IPS DF 6.9 (cell line): ENCODE measurements around the gene HOXB5.

ENCODE experiments used
- DNase-seq: peaks from one replicate; pipeline ENCODE4 v3.0.0-alpha.2; 2013; ENCODE audit warnings: low read depth, low spot score
- H3K27ac ChIP-seq: one replicate; pipeline ENCODE4 v1.5.1; 2013; ENCODE audit warnings: low read length, control low read depth
- H3K27me3 ChIP-seq: 2 replicates; pipeline ENCODE4 v1.6.1; 2013; ENCODE audit warnings: mild to moderate bottlenecking, low read length; ENCODE audit not compliant: control insufficient read depth, insufficient read depth
- H3K36me3 ChIP-seq: 2 replicates; pipeline ENCODE4 v1.6.1; 2013; ENCODE audit warnings: low read length; ENCODE audit not compliant: control insufficient read depth, insufficient read depth
- H3K4me1 ChIP-seq: 2 replicates; pipeline ENCODE4 v1.6.1; 2013; ENCODE audit warnings: low read length; ENCODE audit not compliant: control insufficient read depth, insufficient read depth
- H3K4me3 ChIP-seq: 2 replicates; pipeline ENCODE4 v1.5.1; 2013; ENCODE audit warnings: mild to moderate bottlenecking, low read length
- H3K9me3 ChIP-seq: 2 replicates; pipeline ENCODE4 v1.6.1; 2013; ENCODE audit warnings: low read length, inconsistent platforms; ENCODE audit not compliant: control insufficient read depth, insufficient read depth
- WGBS: extraction: QIAGEN DNeasy Blood & Tissue Kit; methylation state at CpG from one replicate; pipeline ENCODE4 v1.1.7; 2013; ENCODE audit warnings: mixed read lengths, missing lambda C conversion rate; ENCODE audit not compliant: insufficient read length, insufficient coverage; 5-methylcytosine and 5-hydroxymethylcytosine counted together

HOXB5 gene

DNA sequence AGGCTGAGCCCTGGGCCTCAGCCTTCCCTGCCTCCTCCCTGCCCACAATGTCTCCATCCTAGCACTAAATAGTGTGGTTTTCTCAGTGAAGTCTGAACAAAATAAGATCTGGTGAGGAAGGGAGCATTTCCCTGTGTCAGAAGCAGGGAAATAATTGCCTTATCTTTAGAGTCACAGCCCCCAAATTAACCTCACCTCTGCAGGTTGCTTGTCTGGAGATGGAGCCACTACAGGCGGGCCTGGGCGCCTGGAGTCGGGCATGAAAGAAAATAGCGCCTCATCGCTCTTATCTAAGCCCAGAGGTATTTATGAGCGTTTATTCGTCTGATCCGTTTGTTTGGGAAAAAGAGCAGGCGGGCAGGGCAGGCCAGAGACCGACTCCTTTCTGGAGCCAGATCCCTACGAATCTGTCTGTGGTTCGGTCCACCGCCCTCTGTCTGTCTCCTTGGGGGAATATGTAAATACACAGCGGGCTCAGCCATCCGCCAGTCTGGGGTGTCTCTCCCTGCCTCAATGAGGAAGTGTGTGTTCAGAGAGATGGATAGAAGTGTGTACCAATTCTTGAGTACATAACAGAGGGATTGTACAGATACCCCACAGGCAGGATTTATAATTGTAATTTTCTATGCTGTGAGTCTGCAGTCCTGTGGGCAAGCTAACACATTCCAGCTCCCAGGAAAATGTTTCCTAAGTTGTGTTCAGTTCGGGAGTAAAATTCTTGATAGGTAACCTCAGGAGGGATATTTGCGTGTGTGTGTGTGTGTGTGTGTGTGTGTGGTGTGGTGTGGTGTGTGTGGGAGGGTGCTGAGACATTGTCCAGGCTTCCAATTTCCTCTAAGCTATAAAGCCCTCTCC, 6.9 kb upstream of the HOXB5 start:
- WGBS = no CpG with 5 or more reads among the region's 17 CpGs
- peaks cover 2% of the 10 kb centered on the region; the same call in 1 of the 2 replicates for H3K4me1 ChIP-seq
- no peaks in the 10 kb centered on the region for H3K36me3 ChIP-seq
- peaks cover 100% of the 10 kb centered on the region for H3K27me3 ChIP-seq
- H3K9me3 ChIP-seq = no peaks in the 10 kb centered on the region
- DNase-seq = no peak
- no peak overlapping the region for H3K4me3 ChIP-seq
- no peak overlapping the region for H3K27ac ChIP-seq

DNA sequence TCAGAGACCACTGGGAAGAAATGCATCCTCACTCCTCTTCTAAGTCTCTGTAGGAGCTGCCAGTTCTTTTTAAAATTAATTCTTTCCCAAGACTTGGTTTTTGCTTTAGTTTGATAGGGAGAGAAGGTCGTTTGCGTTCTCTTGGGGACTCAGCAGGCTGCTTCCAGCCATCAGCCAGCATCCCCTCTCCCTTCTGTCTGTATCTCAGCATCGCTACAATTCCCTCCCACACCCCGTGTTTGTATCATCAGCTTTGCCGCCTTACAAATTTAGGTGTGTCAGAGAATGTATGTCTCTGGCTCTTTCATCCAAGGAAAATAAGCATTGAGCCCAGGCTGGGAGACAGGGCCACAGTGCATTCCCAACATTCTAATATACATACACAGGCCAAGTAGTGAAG, 5.8 kb upstream of the HOXB5 start:
- Histone ChIP-seq H3K36me3 (no peaks in the 10 kb centered on the region), H3K27ac (no peak overlapping the region)
- no peak for DNase-seq

DNA sequence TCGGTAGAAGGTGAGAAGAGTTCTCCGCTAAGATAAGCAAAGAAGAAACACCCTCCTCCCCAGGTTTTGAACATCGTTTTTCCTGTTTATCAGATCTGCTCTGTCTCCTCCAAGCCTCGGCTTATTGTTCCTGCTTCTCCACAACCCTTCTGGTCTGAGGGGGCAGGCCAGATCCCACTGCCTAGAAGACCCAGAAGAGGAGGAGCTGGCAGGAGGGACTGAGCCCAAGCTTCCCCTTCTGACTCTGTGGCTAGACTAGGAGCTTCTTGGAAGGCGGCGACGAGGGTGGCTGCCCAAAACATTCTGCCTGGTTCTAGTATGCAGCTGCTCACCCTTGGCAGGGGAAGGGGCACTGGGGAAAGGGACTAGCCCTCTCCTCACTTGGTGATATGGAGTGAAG, 5.2 kb upstream of the HOXB5 start:
- H3K4me1 ChIP-seq = peaks cover 4% of the 10 kb centered on the region; the same call in 1 of the 2 replicates
- H3K27me3 ChIP-seq = peaks cover 98% of the 10 kb centered on the region

More for the DNA sequence above, 5.8 kb upstream of the HOXB5 start:
- no peaks in the 10 kb centered on the region for H3K9me3 ChIP-seq
- WGBS = no CpG with 5 or more reads among the region's 5 CpGs
- peaks cover 100% of the 10 kb centered on the region for H3K27me3 ChIP-seq
- H3K4me1 ChIP-seq = peaks cover 2% of the 10 kb centered on the region; the same call in 1 of the 2 replicates
- H3K4me3 ChIP-seq = no peak overlapping the region

DNA sequence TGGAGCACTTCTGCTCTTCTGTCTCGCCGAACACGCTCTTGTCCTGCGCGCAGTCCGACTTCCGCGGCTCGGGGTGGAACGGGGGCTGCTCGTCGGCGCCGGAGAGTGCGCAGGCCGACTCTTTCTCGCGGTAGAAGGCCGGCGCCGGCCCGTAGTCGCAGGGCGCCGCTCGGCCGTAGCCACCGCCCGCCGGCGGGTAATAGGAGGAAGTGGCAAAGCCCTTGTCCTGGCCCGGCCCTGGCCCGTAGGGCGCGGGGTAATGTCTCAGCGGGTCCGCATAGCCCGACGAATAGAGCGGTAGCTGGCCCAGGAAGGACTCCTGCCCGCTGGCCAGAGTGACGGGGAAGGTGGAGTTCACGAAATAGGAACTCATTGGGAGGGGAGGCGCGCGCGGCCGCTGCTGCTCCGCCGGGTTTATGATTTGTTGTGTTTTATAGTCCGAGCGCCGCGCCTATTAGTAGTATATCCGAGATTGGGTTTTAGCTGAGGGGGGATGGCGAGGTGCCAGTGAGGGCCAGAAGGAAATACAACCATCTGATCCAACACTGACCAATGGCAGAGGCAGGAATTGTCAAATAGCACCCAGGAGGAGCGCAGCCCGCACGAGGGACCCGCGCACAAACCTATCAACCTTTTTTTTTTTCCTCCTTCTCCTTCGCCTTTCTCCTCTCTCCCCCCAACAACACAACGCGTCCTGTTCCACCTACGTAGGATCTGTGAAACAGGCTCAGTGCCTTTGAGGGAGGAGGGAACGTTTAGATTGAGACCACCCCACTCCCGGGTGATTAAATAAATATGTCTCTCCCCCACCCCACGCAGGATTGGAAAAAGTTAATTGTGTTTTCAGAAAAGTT, 4.4 kb upstream of the HOXB5 start:
- Histone ChIP-seq H3K4me1 (peaks cover 4% of the 10 kb centered on the region; the same call in 1 of the 2 replicates), H3K4me3 (no peak overlapping the region), H3K27ac (no peak overlapping the region), H3K9me3 (no peaks in the 10 kb centered on the region), H3K36me3 (no peaks in the 10 kb centered on the region), H3K27me3 (peaks cover 96% of the 10 kb centered on the region)
- DNase-seq = no peak
- no CpG with 5 or more reads among the region's 68 CpGs for WGBS

More for the DNA sequence above, 5.2 kb upstream of the HOXB5 start:
- no peaks in the 10 kb centered on the region for H3K9me3 ChIP-seq
- no peak overlapping the region for H3K27ac ChIP-seq
- H3K36me3 ChIP-seq = no peaks in the 10 kb centered on the region
- H3K4me3 ChIP-seq = no peak overlapping the region
- DNase-seq = no peak
- no CpG with 5 or more reads among the region's 7 CpGs for WGBS

DNA sequence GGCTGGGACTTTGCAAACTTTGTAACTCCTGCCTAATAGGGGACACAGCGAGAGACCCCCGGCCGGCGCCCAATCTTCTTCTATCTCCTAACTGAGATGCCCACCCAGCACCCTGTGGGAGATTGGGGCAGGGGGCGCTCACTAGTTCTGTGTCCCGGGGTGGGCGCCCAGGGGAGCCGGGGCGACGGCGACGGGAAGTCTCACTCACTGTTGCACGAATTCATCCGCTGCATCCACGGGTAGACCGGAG, 3.9 kb upstream of the HOXB5 start:
- WGBS = no CpG with 5 or more reads among the region's 16 CpGs
- Histone ChIP-seq H3K9me3 (no peaks in the 10 kb centered on the region), H3K27ac (no peak overlapping the region), H3K4me3 (no peak overlapping the region), H3K4me1 (peaks cover 4% of the 10 kb centered on the region; the same call in 1 of the 2 replicates), H3K27me3 (peaks cover 96% of the 10 kb centered on the region), H3K36me3 (no peaks in the 10 kb centered on the region)
- DNase-seq = no peak

DNA sequence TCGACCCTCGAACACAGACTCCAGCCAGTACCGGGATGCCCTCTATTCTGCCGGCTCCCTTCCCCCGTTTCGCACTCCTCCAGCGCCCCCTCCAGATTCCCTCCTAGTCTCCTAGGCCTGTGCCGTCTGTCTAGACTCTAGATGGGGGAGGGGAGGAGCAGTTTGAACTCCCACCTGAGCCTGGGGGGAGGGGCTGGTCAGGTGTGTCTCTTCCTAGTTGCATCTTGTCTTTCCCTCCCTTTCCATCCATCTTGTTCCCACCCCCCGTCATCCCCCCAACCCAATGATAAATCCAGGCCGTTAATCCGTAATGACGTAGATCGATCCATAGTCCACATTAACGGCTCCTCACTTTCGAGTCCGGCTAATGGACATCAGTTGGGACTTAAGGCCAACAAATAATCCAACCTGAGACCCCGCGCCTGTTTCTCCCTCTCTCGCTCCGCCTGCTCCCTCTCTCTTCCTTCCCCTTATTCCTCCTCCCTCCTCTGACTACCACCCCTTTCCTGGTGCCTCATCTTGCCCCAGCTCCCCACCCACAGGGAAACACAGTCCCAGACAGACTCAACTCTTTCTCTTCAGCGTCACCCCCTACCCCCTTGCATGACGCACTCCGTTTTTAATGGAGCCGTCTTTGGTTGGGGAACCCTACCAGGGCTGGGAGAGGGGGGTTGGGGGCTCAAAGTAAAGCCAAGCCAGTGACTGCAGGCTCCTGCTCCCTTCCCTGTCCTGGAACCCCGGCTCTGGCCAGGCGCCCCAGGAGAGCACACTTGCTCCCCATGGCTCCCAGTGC, 3.4 kb upstream of the HOXB5 start:
- Histone ChIP-seq H3K27ac (no peak overlapping the region), H3K4me3 (no peak overlapping the region), H3K4me1 (peaks cover 4% of the 10 kb centered on the region; the same call in 1 of the 2 replicates), H3K27me3 (peaks cover 96% of the 10 kb centered on the region), H3K9me3 (no peaks in the 10 kb centered on the region), H3K36me3 (no peaks in the 10 kb centered on the region)
- DNase-seq = no peak
- WGBS = no CpG with 5 or more reads among the region's 26 CpGs

DNA sequence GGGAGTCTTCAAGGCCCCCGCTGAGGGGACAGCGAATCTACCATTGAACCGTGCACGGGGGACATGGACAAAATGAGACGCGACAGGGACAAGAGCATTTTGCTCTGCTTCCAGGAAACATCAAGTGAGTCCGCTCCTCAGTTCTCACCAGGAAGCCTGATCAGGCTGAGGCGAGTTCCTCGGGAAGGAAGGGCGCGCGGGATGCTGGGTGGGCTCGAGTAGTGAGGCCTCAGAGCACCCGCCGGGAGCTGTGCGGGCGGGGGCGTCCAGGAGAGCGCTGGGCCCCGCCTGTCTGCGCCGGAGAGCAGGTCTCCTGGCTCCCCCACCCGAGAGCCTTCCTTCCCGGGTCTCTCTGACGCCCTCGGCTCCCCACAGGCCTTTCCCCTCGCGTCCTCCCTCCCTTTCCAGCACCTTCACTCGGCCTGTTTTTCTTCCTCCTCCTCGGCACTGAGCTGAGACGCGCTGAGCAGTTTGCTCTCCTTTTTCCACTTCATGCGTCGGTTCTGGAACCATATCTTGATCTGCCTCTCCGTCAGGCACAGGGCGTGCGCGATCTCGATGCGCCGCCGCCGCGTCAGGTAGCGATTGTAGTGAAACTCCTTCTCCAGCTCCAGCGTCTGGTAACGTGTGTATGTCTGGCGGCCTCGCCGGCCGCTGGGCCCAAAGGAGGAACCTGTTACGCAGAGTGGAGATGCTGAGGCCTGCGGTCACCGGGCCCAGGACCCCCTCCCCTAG, 2.6 kb upstream of the HOXB5 start:
- peaks cover 96% of the 10 kb centered on the region for H3K27me3 ChIP-seq
- no peak overlapping the region for H3K27ac ChIP-seq
- no peak overlapping the region for H3K4me3 ChIP-seq
- no CpG with 5 or more reads among the region's 54 CpGs for WGBS
- H3K36me3 ChIP-seq = no peaks in the 10 kb centered on the region
- 0 out of 2 replicates have a peak, but pooled peaks cover 4% of the 10 kb centered on the region for H3K4me1 ChIP-seq
- no peaks in the 10 kb centered on the region for H3K9me3 ChIP-seq
- DNase-seq = no peak

DNA sequence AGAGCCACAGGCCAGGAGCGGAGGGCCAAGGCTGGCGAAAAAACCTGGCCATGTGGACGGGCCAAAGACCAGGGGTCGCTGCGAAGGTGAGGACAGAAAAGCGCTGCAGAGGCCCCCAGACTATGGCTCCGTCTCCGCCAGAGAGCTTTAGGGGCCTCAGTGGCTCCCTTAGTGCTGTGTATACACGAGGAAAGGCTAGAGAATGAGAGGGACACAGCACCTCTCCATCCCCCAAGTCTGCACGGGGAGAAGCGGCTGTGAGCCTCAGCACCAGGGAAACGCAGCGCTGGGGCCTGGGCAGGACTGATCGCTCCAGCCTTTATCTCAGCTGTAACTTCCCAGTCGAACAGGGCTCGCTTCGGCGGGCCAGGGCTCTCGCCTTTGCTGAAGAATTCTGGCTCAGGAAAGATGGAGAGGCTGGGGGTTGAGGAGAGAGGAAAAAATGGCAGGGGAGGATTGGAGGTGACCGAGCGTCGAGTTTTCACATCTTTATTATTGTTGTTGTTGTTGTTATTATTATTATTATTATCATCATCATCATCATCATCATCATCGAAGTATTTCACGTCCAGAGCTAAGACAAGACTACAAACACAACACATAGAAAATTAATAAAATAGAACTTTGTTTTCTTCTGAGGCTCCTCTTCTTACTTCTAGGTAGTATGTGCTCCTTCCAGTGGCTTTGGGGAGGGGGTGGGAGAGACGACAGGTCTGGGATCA, 1.9 kb upstream of the HOXB5 start:
- H3K4me1 ChIP-seq = peaks cover 4% of the 10 kb centered on the region; the same call in 1 of the 2 replicates
- DNase-seq = no peak
- peaks cover 96% of the 10 kb centered on the region for H3K27me3 ChIP-seq
- no peak overlapping the region for H3K27ac ChIP-seq
- no peaks in the 10 kb centered on the region for H3K9me3 ChIP-seq
- no peaks in the 10 kb centered on the region for H3K36me3 ChIP-seq
- WGBS = no CpG with 5 or more reads among the region's 25 CpGs
- no peak overlapping the region for H3K4me3 ChIP-seq

DNA sequence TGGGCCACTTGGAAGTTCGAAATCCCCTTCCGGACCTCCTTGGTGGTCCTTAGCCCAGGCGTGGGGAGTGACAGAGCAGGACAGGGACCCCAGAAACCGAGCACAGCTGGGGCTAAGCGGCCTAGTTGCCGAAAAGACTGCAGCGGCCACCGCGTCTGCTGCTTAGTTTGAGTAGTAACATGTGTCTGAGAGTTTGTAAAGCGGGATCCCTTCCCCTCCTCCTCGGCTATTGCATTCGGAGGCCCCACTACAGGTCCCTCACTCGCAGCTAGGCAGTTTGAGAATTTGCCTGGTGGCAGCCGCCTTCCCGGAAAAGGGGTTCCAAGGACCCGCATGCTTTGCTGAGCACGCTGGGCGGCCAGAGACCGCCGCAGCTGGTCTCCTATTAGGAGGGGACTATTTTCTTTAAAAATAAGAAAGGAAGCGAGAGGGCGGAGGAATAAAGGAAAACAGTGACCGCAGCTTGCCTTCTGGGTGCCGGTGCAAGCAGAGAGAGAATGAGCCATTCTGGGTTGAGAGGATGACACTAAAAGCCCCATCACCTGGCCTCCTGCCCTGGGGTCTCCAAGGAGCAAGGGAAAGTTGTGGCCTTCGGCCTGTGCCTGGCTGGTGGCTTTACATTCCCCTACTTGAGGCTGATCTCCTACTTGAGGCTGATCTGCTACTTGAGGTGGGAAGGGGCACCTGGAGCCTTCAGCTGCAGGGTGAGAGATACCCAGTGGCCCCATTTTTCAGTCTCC, 1.1 kb upstream of the HOXB5 start:
- Histone ChIP-seq H3K27me3 (peaks cover 96% of the 10 kb centered on the region), H3K27ac (no peak overlapping the region), H3K4me3 (no peak overlapping the region), H3K36me3 (no peaks in the 10 kb centered on the region), H3K4me1 (peaks cover 5% of the 10 kb centered on the region; the same call in 1 of the 2 replicates), H3K9me3 (no peaks in the 10 kb centered on the region)
- DNase-seq = no peak
- no CpG with 5 or more reads among the region's 25 CpGs for WGBS
